Sigmoid colon (tissue), 7 donors: ENCODE results near the gene SIK3. TPM values are rescaled to one million over a fixed set of nuclear protein-coding genes. Genes with fewer than 3 reads are reported as not detected.

ENCODE experiments used
- DNase-seq: peaks from one replicate; pipeline ENCODE4 v3.0.0-alpha.2; 2019
- H3K27ac ChIP-seq, 4 donors: fragments of 200-600 bp; sonication (generic); one replicate each; pipeline ENCODE4 v1.5.1; 2016 to 2019; ENCODE audit warnings: mild to moderate bottlenecking in 1 of 4
- H3K27me3 ChIP-seq, 3 donors: fragments of 200-600 bp; sonication (generic); one replicate each; pipeline ENCODE4 v1.5.1; 2019; ENCODE audit warnings: mild to moderate bottlenecking in 1 of 3
- H3K36me3 ChIP-seq, 4 donors: fragments of 200-600 bp; sonication (generic); one replicate each; pipeline ENCODE4 v1.5.1; 2016 to 2019
- H3K4me1 ChIP-seq, 4 donors: fragments of 200-600 bp; sonication (generic); one replicate each; pipeline ENCODE4 v1.5.1; 2017 to 2019
- H3K4me3 ChIP-seq, 4 donors: fragments of 200-600 bp; sonication (generic); one replicate each; pipeline ENCODE4 v1.5.1; 2017 to 2019; ENCODE audit warnings: mild to moderate bottlenecking in 2 of 4, moderate library complexity in 1 of 4
- H3K9me3 ChIP-seq, 4 donors: fragments of 200-600 bp in 3 of 4; sonication (generic) in 3 of 4; one replicate each; pipeline versions ENCODE4 v1.5.1 to v1.6.1; 2013 to 2019
- CTCF ChIP-seq, 4 experiments: fragments of 450-650 bp in 3 of 4; fragments of 200-600 bp in 1 of 4; IDR thresholded peaks; one replicate each; pipeline ENCODE4 v1.5.1; 2016 to 2019; ENCODE audit warnings: antibody characterized with exemption in 4 of 4, mild to moderate bottlenecking in 3 of 4, moderate library complexity in 2 of 4
- EP300 ChIP-seq, 4 donors: sonication (generic); formaldehyde crosslinking; IDR thresholded peaks; one replicate each; pipeline ENCODE4 v1.6.1; 2017; ENCODE audit warnings: antibody characterized with exemption in 4 of 4
- POLR2A ChIP-seq, 2 donors: fragments of 450-650 bp; IDR thresholded peaks; one replicate each; pipeline ENCODE4 v1.6.1; 2016; ENCODE audit warnings: antibody characterized with exemption in 2 of 2, mild to moderate bottlenecking in 2 of 2, moderate library complexity in 2 of 2
- POLR2AphosphoS5 ChIP-seq, 4 donors: sonication (generic); formaldehyde crosslinking; IDR thresholded peaks; one replicate each; pipeline ENCODE4 v1.6.1; 2017; ENCODE audit warnings: antibody characterized with exemption in 4 of 4
- WGBS, 2 donors: extraction: QIAGEN DNeasy Blood & Tissue Kit; methylation state at CpG; one replicate each; pipeline ENCODE4 v1.1.7; 2013; 5-methylcytosine and 5-hydroxymethylcytosine counted together
- intact Hi-C: fragments of 100-400 bp; cut with DNase I; formaldehyde crosslinking; loops from one replicate; pipeline ENCODE4 v1.15.1; 2023
- polyA plus RNA-seq, 3 donors: library from polyadenylated mRNA; stranded (reverse); fragments of 200-250 nt; gene quantifications; one replicate each; pipeline ENCODE4 v1.2.3, GENCODE V29; 2013
- total RNA-seq, 4 donors: library from RNA; depleted of rRNA; stranded (reverse); fragments of >200 nt; gene quantifications; one replicate each; pipeline ENCODE4 v1.1.0, GENCODE V29; 2016
- donor health status: healthy with polysubstance abuse.
- donor health status: Bipolar disorder and iron deficiency.
- donor health status: healthy.

Gene SIK3
- 10 to 100 TPM; 35.3 to 53.2 (median 40.9) TPM for total RNA-seq
- 10 to 100 TPM in 1 of 3 donors, 1 to 10 TPM in 2; 5.5 to 16.5 (median 7.8) TPM for polyA plus RNA-seq

DNA sequence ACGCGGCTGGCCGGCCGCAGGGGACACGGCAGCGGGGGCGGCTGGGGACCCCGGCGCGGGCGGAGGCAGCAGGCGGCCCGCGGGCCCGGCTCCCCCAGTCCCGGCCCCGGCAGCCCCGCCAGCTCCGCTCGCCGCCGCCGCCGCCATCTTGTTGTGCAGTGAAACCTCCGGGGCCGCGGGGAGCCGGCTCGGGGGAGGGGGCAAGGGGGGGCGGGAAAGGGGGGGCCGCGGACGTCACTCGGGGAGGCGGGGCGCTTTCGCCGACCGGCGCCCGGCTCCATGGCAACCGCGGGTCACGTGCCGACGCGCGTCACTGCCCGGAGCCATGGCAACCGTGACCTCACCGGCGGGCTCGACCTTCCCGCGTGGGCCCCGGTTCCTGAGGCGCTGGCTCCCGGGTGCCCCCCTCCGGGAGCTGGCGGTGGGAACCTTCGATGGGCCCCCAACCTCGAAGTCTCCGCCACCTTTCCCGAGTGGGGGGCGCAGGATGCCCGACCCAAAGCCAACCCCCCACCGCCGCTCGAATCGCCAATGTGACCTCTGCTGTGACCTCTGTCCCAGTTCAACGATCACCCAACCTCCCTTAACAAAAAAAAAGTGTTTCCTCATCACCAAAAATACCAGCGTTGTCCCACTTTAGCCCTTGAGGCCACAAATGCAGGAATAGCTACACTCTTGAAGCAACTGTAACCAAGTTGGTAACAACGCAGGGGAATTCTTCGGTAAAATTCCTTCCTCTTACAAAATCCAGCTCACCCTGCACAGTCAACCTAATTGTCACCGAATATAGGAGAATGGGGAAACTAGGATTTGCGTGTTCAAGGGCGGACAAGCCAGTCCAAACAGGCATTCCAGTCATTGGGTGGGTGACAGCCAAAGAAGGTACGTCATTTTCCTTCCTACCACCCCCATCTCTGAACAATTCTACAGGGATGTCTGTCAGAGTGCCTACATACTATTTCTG, at the start of gene SIK3:
SIK3 (minus strand) TSS at position 160 of the 964 bp plus-strand sequence; CDS start at position 147, 13 bp downstream.
- TF ChIP-seq POLR2A (IDR thresholded peaks at IDR 0.05) (peak; percentile 51 to 76), POLR2AphosphoS5 (IDR thresholded peaks at IDR 0.05) (peak; percentile 79 to 92 (median 82)), CTCF (IDR thresholded peaks at IDR 0.05) (peak in 2 of 4 experiments; percentile 20 to 32), EP300 (IDR thresholded peaks at IDR 0.05) (peak in 2 of 4 donors; percentile 76 to 82)
- 1 to 2% methylated on average over 77 of the region's 78 CpGs for WGBS, 2 donors
- intact Hi-C loops, result loop anchor here (2.0 to 5.0 kb wide), 5 partner anchors 46 to 310 kb away; partner anchors contain the start of genes PAFAH1B2 and ZPR1
- H3K9me3 ChIP-seq, result no peaks in the 10 kb centered on the region
- DNase-seq, result peak; percentile 97
- H3K4me1 ChIP-seq, result peaks cover 0 to 49% (median 44%) of the 10 kb centered on the region in 4 donors
- H3K4me3 ChIP-seq, result peak within 1 kb of the TSS; percentile 77 to 98 (median 91)
- peak within 1 kb of the TSS; percentile 97 to 100 (median 98) for H3K27ac ChIP-seq
- H3K36me3 ChIP-seq, result no peaks in the 10 kb centered on the region
- no peaks in the 10 kb centered on the region for H3K27me3 ChIP-seq

GRCh38 chr11:117146521-117146920, 48.3 kb upstream of the SIK3 start:
- no peak for TF ChIP-seq POLR2AphosphoS5 (IDR thresholded peaks at IDR 0.05)
- TF ChIP-seq POLR2A (IDR thresholded peaks at IDR 0.05), result no peak
- no peak for TF ChIP-seq CTCF (IDR thresholded peaks at IDR 0.05)
- TF ChIP-seq EP300 (IDR thresholded peaks at IDR 0.05), result no peak
- H3K36me3 ChIP-seq, result peaks cover 0 to 11% (median 3%) of the 10 kb centered on the region in 4 donors
- intact Hi-C loops, result loop anchor here (5.0 kb wide), 1 partner anchor 51 kb away; the partner anchor contains the start of gene TAGLN
- no peak for DNase-seq
- WGBS, 2 donors, result 82 to 84% methylated on average over 10 of the region's 10 CpGs
- H3K27ac ChIP-seq, result peak overlapping the region; percentile 37 to 97 (median 96)
- no peaks in the 10 kb centered on the region for H3K27me3 ChIP-seq
- no peaks in the 10 kb centered on the region for H3K9me3 ChIP-seq
- peak overlapping the region in 1 of 4 donors; percentile 90 for H3K4me3 ChIP-seq
- peaks cover 0 to 68% (median 52%) of the 10 kb centered on the region in 4 donors for H3K4me1 ChIP-seq

- intact Hi-C loops, result loop anchor here (2.0 to 5.0 kb wide), 4 partner anchors 33 to 87 kb away; partner anchors contain the start of genes PCSK7, RNF214, SIDT2 and SIK3
- no peak for TF ChIP-seq POLR2A (IDR thresholded peaks at IDR 0.05)
- peak in 1 of 4 experiments; percentile 6 for TF ChIP-seq CTCF (IDR thresholded peaks at IDR 0.05)
- TF ChIP-seq POLR2AphosphoS5 (IDR thresholded peaks at IDR 0.05), result peak in 2 of 4 donors; percentile 33 to 43
- H3K9me3 ChIP-seq, result no peaks in the 10 kb centered on the region
- H3K27me3 ChIP-seq, result no peaks in the 10 kb centered on the region
- peaks cover 0 to 59% (median 48%) of the 10 kb centered on the region in 4 donors for H3K4me1 ChIP-seq
- no peak for DNase-seq
- H3K36me3 ChIP-seq, result peaks cover 0 to 11% (median 3%) of the 10 kb centered on the region in 4 donors
- WGBS, 2 donors, result 2 to 8% methylated on average over 5 of the region's 5 CpGs
- peak overlapping the region; percentile 95 to 97 (median 97) for H3K27ac ChIP-seq
- H3K4me3 ChIP-seq, result peak overlapping the region; percentile 83 to 93 (median 88)
These were observed 47.1 kb upstream of the SIK3 start for GRCh38 chr11:117145393-117145761.

DNA sequence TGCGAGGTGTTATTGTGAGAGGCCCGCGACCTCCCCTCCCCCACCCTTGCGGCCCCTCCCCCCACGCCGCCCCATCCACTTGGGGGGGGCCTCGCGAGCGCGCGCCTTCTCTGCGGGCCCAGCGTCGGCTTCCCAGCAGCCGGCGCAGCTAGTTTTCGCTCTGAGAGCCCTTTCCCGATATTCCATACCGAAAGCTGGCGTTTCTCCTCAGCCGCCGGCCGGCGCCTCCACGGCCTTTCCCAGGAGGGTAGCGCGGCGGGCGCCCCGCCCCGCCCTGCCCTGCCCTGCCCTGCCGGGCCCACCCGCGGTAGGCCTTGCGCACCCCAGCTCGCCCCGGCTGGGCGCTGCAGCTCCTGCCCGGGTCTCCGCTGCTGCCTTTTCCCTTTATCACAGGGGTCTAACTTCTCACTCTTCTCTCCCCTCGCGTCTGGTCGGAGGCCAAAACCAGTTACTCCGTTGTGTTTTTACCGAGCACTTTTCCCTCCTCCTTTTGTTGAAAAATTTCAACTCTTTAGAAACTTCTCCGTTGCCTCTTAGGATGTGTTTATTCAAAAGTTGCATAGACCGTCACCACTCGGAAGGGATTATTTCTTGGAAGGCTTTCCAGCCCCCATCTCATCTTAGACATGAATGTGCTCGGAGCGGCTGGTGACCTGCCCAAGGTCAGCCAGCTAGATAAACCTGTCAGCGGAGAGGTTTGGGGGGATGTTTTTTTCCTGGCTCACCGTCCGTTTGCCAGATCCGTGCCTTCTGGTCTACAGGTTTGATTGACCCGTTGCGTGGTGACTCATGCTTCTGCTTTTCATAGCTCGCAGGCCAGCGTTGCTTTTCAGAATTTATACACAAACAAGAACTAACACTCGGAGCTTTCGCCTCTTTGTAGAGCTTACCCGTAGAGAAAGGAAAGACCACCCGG, 46.5 kb upstream of the SIK3 start:
- DNase-seq, result peak; percentile 82

More for the DNA sequence above, 46.5 kb upstream of the SIK3 start:
- H3K27me3 ChIP-seq, result no peaks in the 10 kb centered on the region
- H3K4me1 ChIP-seq, result peaks cover 0 to 52% (median 43%) of the 10 kb centered on the region in 4 donors
- H3K27ac ChIP-seq, result peak overlapping the region; percentile 95 to 97 (median 97)
- H3K4me3 ChIP-seq, result peak overlapping the region; percentile 83 to 93 (median 88)
- TF ChIP-seq CTCF (IDR thresholded peaks at IDR 0.05) (peak in 1 of 4 experiments; percentile 10), POLR2AphosphoS5 (IDR thresholded peaks at IDR 0.05) (peak in 1 of 4 donors; percentile 37), POLR2A (IDR thresholded peaks at IDR 0.05) (no peak), EP300 (IDR thresholded peaks at IDR 0.05) (peak in 1 of 4 donors; percentile 28)
- H3K36me3 ChIP-seq, result peaks cover 0 to 11% (median 3%) of the 10 kb centered on the region in 4 donors
- no peaks in the 10 kb centered on the region for H3K9me3 ChIP-seq
- intact Hi-C loops, result loop anchor here (2.0 to 5.0 kb wide), 4 partner anchors 34 to 88 kb away; partner anchors contain the start of genes PCSK7, RNF214, SIDT2 and SIK3
- WGBS, 2 donors, result 0 to 1% methylated on average over 62 of the region's 62 CpGs
